SW 1271 (cell line): ENCODE measurements around the gene CBLB.
"Not testable (repeated sequence)": the region's sequence is repeated elsewhere in the genome, so short reads cannot be mapped to it uniquely, and the experiment has no call there.

Source experiments
- DNase-seq, 2 experiments: peaks; one replicate each; lab custom pipeline; 2025; lab: John Stamatoyannopoulos, UW

The CBLB gene

DNA sequence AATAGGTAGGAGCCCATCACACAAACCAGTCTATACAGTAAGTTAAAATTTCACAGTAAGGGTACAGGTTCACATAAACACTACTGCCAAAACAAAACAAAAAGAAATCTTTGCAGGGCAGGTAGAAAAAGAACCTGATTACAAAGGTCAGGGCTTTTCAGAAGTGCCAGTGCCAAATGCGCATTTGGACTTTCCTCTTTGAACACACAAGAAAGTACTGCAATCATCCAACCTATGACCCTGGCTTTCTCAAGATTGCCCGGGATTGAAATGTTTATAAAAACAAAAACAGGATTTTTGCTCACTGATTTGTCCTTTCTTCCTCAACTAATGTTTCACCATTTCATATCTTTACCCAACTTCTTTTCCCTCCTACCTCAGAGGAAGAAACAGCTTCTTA lies 47.4 kb downstream of the CBLB start:
- DNase-seq, result no peak

DNA sequence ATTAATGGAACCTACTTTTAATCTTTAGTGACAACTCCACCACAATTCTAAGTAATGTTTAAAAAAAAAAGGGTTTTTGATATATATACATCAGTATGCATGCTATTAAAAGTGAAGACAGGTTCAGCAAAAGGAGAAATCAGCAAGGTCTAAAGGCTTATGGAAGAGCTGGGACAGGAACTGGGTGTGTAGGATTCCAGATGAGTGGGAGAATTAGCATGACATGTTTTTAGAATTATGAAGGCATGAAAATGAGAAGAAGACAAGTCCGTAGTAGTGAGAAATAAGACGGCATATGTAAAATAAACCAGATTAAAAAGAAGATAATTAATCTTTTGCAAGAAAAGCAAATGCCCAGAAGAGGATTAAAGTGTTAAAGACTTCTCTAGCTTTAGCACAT lies 52.0 kb downstream of the CBLB start:
- DNase-seq, result no peak

DNA sequence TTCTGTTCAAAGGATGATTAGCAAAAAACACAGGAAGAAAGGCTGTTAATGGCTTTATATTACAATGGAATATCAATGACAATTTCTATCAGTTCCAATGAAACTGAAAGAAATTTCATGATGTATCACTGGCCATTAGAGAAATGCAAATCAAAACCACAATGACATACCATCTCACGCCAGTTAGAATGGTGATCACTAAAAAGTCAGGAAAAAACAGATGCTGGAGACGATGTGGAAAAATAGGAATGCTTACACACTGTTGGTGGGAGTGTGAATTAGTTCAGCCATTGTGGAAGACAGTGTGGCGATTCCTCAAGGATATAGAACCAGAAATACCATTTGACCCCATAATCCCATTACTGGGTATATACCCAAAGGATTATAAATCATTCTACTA lies 53.5 kb downstream of the CBLB start:
- not testable (repeated sequence) for DNase-seq

DNA sequence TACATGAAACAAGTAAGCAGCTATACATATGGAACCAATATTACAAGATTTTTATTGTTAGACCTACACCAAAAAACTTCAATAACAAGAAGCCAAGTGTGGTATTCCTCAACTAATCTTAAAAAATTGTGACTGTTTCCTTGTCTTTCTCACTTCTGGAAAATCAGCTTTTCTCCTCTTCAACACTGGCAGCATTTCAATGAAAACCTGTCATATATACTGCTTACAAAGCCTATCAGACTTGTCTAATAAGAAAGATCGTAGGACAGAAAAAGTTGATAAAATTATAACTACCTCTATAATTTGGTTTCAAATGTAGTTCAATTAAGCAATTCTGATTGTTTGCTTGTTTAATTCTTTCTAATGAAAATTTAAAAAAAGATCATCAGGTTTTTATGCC lies 55.1 kb downstream of the CBLB start:
- no peak for DNase-seq

DNA sequence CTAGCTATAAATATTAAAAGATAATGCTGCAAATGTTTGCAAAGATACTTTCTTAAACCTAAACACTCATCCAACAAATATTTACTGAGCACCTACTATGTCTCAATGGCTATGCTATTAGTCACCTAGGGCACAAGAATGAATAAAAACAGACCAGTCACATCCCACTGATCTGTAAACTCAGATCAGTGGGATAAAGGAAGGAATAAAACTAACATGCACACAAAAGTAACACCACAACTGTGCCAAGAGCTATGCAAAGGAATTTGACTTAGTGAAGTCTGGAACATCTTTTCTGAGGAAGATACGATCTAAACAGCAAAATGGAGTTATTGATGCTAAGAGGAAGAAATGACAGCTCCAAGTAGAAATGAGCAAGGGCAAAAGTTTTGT lies 56.6 kb downstream of the CBLB start:
- DNase-seq, result peak in 1 of 2 experiments; percentile 5

DNA sequence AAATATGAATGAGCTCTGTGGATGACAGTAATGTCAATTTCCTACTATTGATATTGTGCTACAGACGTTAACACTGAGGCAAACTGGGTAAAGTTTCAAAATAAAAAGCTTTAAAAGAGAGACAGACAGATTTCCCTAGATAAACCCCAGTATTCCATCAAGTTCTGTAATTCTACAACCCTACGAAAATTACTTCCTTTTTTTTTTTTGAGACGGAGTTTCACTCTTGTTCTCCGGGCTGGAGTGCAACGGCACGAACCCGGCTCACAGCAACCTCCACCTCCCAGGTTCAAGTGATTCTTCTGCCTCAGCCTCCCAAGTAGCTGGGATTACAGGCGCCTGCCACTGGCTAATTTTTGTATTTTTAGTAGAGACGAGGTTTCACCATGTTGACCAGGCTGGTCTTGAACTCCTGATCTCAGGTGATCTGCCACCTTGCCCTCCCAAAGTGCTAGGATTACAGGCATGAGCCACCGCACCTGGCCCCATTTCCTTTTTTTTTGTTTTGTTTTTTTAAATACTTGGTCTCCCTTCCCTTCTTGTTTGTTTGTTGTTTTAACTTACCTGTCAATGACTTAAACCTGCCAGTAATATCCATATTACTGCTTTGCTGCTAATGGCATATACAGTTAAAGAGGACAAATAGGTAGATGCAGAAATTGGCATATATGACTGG lies 57.2 kb downstream of the CBLB start:
- DNase-seq, result no peak

DNA sequence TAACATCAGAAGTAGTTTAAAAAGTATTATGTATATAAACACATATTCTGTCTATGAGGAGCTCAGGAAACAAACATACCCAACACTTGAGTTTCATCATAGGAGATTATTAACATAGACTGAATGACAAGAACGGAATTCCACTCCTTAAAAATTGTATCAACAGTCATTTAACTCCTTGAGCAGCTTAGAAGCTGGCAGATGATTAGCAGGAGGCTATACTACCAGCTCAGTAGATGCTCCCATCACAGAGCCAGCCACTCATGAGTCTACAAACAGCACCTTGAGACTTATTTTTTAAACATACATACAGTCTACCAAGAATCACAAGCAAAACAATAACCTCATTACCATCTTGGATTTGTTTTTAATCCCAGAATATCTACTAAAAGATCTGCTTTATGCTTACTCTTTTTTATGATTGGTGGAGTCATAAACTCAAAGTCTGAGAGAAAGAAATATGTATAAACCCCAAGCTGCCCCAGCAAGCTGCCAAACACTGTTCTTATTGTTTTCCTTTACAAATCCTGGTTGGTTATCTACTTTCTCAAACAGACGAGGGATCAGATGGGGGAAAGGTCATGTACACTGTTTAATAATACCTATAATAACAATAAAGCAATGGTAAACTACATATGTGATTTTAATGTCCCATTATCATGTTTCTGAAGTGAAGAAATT lies 59.5 kb downstream of the CBLB start:
- DNase-seq, result no peak

DNA sequence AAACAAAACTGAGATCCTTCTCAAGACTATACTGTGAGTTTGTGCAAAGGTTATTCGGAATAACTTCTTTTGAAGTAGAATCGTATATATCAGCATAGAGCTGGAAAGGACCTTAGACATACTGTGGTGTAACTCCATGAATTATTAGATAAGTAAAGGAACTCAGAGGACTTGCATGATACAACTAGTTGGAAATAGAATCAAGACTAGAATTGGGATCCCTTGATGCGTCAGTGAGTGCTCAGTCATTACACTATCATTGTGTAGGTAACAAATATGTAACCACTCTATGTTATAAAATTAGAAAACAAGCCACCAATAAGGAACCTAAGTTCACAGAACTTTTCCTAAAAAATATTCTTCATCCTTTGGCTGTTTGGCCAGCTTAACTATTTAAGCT lies 61.1 kb downstream of the CBLB start:
- DNase-seq, result no peak

DNA sequence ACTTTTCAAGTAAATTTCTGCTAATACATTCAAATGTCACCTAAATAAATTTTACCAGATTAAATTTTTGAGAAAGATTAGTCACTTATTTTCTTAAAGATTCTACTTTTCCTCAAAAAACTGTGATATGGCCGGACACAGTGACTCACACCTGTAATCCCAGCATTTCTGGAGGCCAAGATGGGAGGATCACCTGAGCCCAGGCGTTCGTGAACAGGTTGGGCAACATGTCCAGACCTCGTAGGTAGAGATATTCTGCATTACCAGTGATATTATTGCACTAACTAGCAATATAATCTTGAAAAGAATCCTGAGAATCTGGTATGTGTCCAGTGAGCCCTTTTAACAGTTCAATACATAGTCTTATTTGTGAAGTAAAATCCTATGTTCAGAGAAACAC lies 61.7 kb downstream of the CBLB start:
- DNase-seq, result no peak

DNA sequence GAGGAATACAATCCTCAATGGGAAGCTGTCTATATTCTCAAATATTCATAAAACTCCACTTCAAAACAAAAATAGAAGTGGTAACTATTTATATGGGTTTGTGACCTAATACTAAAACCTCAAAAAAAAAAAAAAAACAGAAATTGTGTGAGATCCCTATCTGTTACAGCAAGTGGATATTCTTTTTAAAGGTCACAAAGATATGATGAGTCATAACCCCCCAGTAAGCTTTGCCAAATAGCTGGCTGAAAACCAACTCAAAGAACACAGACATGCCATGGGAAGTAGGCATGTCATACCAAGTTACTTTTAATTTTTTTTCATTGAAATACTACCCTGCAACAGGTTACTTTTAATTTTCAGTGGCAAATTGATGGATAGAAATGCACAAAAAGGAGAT lies 62.5 kb downstream of the CBLB start:
- DNase-seq, result no peak

DNA sequence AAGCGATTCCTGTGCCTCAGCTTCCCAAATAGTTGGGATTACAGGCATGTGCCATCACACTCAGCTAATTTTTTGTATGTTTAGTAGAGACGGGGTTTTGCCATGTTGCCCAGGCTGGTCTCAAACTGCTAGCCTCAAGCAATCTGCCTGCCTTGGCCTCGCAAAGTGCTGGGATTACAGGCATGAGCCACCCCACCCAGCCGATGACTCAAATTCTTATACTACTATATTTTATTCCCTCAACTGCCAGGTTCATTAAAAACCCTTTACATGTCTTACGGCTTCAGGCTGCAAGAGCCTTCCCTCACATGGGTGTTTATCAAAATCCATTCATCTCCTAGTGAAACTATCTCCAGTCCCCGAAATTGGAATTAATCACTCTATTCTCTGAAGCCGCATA lies 63.4 kb downstream of the CBLB start:
- no peak for DNase-seq

DNA sequence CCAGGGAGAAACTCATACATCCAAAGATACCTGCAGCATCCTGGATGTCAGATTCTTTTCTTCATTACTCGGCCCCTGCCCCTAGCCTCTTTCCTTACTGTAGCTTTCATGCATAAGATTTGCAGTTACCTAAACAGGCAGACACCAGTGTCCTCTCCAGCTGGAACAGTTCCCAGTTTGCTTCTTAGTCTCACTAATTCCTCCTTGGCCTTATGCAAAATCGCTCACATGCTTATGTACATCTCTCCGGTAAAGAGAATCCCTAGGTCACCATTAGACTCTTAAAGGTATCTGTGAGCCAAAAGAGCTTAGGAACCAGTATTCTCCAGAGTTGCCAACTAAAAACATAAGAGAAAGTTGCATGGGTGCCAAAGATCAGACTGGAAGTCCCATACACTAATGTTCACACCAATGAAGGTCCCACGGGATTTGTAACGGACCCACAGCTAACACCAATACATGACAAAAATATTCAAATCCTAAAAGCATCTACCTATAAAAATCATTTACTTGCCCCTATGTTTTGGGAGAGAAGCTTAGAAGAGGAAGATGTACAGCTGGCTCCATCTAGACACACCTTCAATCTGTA lies 66.6 kb downstream of the CBLB start:
- DNase-seq, result no peak

DNA sequence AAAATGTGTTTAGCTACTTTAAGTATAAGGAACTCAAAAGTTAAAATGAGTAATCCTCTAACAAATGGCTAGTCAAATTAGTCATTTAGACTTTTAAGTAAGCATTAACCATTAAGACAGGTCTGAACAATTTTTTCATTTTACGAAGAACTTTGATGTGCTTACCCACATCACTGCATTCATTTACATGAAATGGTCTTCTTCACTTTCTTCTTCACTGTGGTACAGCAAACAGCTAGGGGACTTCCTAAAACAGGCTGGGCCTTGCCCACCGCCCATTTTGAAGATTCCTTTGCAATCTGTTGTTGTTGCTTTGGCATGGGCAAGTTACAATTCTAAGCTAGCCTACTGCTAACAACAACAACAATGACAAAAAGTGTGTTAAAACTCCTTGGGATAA lies 67.4 kb downstream of the CBLB start:
- no peak for DNase-seq

DNA sequence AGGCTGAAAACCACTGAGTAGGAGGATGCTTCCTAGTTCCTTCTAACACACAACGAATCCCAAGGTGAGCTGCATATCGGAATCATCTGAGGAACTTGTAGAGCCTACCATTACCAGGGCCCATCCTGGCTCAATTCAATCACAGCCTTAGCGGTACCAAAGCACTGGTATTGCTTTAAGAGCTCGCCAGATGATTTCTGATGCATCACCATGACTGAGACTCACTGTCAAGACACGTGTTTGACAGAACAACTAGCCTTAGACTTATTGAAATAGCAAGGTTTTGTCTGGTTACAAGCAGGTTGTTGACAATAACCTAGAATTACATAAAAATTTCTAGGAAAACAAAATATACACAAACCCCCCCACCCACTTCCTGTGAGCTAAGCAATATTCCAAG lies 68.5 kb downstream of the CBLB start:
- no peak for DNase-seq

DNA sequence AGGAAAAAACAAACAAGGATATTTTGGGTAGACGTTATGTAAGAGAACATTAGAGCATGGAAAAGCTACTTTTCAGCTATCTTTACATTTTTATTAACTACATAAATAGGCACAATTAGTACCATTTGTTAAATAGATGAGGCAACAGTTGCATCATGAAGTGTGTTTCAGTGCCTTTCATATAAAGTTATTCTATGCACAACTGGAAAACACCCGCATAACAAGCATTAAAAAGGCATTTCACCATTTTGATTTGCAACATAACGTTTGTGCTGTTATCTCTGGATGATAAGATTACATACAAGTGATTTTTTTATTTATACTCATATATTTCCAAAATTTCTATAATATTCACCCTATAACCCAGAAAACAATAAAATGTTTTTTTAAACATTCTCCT lies 69.5 kb downstream of the CBLB start:
- DNase-seq, result no peak

DNA sequence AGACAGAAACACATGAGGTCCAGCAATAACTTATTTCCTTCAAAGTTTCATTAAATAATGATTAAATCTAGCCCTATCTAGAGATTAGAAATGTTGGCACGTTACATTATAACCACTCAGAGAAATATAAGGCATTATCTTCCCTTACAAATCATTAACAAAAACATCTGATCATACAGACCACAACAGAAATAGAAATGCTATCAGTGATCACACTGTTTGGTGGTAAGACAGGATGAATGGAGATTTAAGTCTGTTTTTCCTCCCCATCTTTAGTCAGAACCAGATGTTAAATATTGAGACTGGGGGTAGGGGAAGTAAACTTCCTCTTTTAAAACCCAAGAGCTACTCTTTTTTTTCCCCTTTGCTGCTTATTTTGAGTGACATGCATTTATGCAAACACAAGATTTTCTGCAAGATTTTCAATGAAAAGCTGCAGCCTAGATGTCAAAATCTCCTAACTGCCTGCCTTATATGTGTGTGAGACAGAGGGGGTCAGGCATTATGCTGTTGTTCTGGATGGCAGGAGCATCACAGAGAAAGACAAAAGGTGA lies 70.4 kb downstream of the CBLB start:
- no peak for DNase-seq

DNA sequence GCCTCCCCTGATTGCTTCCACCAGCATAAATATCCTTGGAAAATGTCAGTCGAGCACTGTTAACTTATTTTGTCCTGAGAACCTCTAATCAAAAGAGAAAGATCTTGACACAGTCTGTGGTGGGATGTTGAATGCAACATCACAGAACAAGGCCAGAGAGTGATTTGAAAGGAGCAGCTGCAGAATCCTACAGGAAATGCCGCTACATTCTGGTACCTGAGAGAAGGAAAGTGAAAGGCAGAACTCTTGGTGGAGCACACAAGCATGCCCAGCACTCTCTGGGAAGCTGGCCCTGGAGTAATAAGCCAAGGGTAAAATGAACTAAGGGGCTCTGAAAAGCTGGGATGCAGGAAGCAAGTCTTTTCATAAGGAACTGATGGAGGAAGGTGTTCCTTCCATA lies 75.8 kb downstream of the CBLB start:
- no peak for DNase-seq

DNA sequence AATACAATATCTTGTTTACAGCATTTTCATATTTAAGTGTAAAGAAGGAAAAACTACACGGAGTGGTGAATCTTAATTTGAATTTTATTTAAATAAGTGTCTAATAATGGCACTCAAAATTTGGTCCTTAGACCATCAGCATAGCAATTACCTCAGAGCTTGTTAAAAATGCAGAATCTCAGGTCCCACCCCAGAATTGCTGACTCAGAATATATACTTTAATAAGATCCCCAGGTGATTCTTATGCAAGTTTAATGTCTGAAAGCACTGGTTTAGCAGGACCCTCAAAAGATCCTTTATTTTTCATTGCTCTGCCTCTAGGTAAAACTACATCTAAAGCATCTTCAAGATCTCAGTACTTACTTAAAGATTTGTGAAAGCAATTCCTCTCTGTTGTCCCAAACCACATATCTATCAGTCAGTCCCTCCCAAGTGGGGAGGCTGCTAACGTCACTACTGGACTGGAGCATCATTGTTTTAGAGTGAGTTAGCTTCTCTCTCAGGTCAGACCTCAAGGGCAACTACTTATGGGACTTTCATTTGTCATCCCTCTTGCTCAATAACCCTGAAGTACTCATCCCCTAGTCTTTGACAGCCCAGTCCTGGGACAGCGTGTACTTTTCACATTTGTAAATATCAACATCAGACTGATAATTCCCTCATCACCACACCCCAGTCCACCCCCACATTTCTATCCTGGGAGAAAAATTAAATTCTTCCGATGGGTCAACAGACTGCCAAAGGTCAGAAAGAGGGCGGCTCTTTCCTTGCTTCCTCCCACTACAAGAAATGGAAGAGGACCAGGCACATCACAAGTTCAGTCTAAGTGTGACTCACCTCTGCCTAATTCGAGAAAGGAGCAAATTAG lies 76.7 kb downstream of the CBLB start:
- DNase-seq, result peak in 1 of 2 experiments; percentile 15

DNA sequence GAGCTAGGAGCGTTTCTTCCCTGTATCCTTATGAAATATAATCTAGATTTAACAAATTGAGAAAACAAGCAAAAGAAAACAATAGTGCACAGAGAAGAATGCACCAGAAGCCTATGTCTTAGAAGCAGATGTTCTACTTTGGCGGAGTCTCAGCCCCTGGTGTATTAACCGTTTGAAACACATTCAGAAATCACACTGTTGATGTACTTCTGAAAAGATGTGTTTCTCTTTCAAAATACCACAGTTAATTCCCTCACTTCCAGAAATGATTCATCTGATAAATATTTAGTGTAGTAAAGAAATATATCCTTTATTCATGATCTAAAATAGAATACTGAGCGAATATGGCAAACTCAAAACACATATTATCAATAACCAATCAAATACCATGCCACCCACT lies 77.7 kb downstream of the CBLB start:
- no peak for DNase-seq

DNA sequence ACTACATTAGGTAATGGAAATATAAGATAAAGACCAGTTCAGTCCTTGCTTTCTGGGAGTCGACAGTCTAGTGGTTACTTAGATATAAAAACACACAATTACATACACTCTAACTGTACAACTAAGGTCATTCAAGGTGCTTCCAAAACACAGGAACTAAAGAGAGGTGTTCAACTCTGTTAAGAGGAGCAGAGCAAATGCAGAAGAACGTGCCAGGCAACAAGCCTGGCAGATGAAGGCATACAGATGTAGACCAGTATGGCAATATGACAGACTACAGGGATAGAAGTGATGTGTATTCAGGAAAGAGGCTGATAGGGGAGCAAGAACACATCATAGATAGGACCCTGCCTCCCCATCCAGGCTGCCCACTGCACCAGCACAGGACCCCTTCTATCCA lies 78.3 kb downstream of the CBLB start:
- DNase-seq, result no peak

DNA sequence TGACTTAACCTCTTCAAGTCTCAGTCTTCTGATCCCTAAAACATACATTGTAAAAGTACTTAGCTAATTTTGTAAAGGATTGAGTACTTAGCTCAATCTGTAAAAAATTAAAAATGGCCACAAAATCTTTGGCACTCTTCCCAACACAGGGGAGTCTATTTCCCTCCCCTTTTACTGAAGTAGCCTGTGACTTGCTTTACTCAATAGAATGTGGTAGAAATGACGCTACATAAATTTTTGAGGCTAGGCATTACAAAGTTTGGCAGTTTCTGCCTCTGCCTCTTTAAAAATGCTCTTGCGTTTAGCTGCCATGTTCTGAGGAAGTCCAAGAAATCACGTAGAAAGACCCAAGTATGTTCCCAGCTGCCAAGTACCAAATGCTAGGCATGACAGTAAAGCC lies 80.2 kb downstream of the CBLB start:
- DNase-seq, result no peak

DNA sequence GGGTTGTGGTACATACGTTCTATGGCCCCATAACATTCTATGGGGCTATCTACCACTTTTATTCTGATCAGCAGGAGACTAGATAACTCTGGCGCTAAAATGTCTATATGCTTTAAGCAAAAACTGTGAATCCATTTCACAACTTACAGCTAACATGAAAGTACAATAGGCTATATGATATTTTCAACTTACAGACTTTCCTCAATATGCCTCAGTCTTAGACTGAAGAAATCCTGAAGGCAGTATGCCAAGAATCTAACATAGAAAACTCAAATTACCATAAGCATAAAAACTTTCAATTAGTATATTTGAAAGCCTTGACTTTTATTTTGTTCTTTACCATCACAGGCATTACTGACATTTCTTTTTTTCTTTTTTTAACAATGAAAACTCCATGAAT lies 81.4 kb downstream of the CBLB start:
- DNase-seq, result no peak
